Liver (tissue), 3 donors: ENCODE data around the gene SLC34A3.

Experiments used
- HNF4G ChIP-seq: IDR thresholded peaks from 2 replicates; pipeline ENCODE4 v1.6.1; 2016; ENCODE audit warnings: antibody characterized with exemption
- JUND ChIP-seq, 2 donors: IDR thresholded peaks; 2 replicates each; pipeline ENCODE4 v1.6.1; 2016; ENCODE audit warnings: antibody characterized with exemption in 2 of 2
- RAD21 ChIP-seq, 2 donors: IDR thresholded peaks; 2 replicates each; pipeline ENCODE4 v1.6.1; 2016; ENCODE audit warnings: antibody characterized with exemption in 2 of 2, mild to moderate bottlenecking in 2 of 2
- TAF1 ChIP-seq: conservative IDR thresholded peaks from 2 replicates; pipeline ENCODE4 v1.6.1; 2016; ENCODE audit warnings: antibody characterized with exemption, mild to moderate bottlenecking
- YY1 ChIP-seq: IDR thresholded peaks from 2 replicates; pipeline ENCODE4 v1.6.1; 2016; ENCODE audit warnings: antibody characterized with exemption, mild to moderate bottlenecking
- TF ChIP-seq, protein P1 (sequence below): fragments of 150-350 bp; IDR thresholded peaks from 2 replicates; pipeline ENCODE4 v1.5.1; 2017; ENCODE audit warnings: improper control_type of control experiment, low read depth, low read length; ENCODE audit not compliant: missing input control
- TF ChIP-seq, protein P2 (sequence below): IDR thresholded peaks from 2 replicates; pipeline ENCODE4 v1.6.1; 2016; ENCODE audit warnings: antibody characterized with exemption
- donor health status: healthy.
- donor health status: healthy.

DNA sequence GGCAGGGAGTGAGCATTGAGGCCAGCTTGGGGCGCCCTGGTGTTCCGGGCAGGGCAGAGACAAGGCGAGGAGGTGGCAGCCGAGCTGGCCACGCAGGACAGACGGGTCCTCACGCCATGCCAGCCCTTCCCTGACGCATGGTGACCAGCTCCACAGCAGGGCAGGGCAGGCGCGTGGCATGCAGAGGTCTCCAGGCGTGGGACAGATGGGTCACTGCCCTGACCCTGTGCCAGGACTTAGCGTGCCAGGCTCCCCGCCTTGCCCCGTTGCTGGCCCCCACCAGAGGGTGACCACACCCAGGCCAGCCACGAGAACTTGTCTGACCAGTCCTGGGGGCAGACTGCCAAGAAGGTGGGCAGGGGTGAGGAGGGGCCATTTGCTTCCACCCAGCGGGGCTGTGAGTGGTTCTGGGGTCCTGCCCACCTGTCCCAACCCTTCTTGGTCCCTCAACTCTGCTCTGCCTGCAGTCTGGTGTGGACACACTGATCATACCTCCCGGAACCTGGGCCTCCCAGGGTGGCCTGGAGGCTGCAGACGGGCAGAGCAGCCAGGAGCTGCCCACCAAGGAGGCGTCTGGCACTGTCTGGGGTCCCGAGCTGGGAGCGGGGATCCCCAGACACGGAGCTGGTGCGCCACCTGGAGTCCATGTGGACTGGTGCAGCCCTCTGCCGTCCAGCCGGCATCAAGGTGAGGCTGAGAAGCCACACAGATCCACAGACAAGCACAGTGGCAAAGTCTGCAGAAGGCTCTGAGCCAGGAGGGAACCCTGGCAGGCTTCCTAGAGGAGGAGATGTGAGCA is 3.4 kb upstream of the SLC34A3 start, which contains the start of gene RNF224:
- TF ChIP-seq, protein P1, sequence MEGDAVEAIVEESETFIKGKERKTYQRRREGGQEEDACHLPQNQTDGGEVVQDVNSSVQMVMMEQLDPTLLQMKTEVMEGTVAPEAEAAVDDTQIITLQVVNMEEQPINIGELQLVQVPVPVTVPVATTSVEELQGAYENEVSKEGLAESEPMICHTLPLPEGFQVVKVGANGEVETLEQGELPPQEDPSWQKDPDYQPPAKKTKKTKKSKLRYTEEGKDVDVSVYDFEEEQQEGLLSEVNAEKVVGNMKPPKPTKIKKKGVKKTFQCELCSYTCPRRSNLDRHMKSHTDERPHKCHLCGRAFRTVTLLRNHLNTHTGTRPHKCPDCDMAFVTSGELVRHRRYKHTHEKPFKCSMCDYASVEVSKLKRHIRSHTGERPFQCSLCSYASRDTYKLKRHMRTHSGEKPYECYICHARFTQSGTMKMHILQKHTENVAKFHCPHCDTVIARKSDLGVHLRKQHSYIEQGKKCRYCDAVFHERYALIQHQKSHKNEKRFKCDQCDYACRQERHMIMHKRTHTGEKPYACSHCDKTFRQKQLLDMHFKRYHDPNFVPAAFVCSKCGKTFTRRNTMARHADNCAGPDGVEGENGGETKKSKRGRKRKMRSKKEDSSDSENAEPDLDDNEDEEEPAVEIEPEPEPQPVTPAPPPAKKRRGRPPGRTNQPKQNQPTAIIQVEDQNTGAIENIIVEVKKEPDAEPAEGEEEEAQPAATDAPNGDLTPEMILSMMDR = peak; percentile 91
- TF ChIP-seq YY1 (no peak), JUND (IDR thresholded peaks at IDR 0.05) (no peak), HNF4G (no peak), RAD21 (IDR thresholded peaks at IDR 0.05) (peak; percentile 93 to 96), TAF1 (no peak)
- TF ChIP-seq, protein P2, sequence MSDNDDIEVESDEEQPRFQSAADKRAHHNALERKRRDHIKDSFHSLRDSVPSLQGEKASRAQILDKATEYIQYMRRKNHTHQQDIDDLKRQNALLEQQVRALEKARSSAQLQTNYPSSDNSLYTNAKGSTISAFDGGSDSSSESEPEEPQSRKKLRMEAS = no peak
